Esophagus muscularis mucosa (tissue), 4 donors: Measurements from ENCODE around the gene CYP1A2. TPM values are rescaled to one million over a fixed set of nuclear protein-coding genes. Genes with fewer than 3 reads are reported as not detected.

Experiments used
- DNase-seq: peaks from one replicate; pipeline ENCODE4 v3.0.0-alpha.2; 2017; ENCODE audit errors: extremely low spot score
- H3K27ac ChIP-seq, 4 donors: fragments of 200-600 bp; sonication (generic); replicated peaks in 1 of 4; 1 replicate in 3 of 4; 2 replicates in 1 of 4; pipeline ENCODE4 v1.5.1; 2016 to 2019; ENCODE audit warnings: mild to moderate bottlenecking in 1 of 4
- H3K27me3 ChIP-seq, 4 donors: fragments of 200-600 bp; sonication (generic); one replicate each; pipeline versions ENCODE4 v1.5.1 to v1.6.0; 2016 to 2019
- H3K36me3 ChIP-seq, 4 donors: fragments of 200-600 bp; sonication (generic); one replicate each; pipeline ENCODE4 v1.5.1; 2016 to 2019
- H3K4me1 ChIP-seq, 4 donors: fragments of 200-600 bp; sonication (generic); one replicate each; pipeline ENCODE4 v1.5.1; 2016 to 2019
- H3K4me3 ChIP-seq, 4 donors: fragments of 200-600 bp; sonication (generic); 1 replicate in 2 of 4; 2 replicates in 2 of 4; pipeline ENCODE4 v1.5.1; 2016 to 2019; ENCODE audit warnings: mild to moderate bottlenecking in 4 of 4, moderate library complexity in 1 of 4
- H3K9me3 ChIP-seq, 4 donors: fragments of 200-600 bp; sonication (generic); 1 replicate in 3 of 4; 2 replicates in 1 of 4; pipeline ENCODE4 v1.5.1; 2016 to 2019
- EP300 ChIP-seq: sonication (generic); formaldehyde crosslinking; IDR thresholded peaks from one replicate; pipeline ENCODE4 v1.6.1; 2017; ENCODE audit warnings: antibody characterized with exemption
- POLR2A ChIP-seq: fragments of 450-650 bp; IDR thresholded peaks from one replicate; pipeline ENCODE4 v1.6.1; 2017; ENCODE audit warnings: antibody characterized with exemption, moderate library complexity, mild to moderate bottlenecking, low read depth
- POLR2AphosphoS5 ChIP-seq, 2 donors: sonication (generic); formaldehyde crosslinking; IDR thresholded peaks; one replicate each; pipeline ENCODE4 v1.6.1; 2017; ENCODE audit warnings: antibody characterized with exemption in 2 of 2
- WGBS: methylation state at CpG from one replicate; pipeline ENCODE4 v1.1.5; 2018; 5-methylcytosine and 5-hydroxymethylcytosine counted together
- intact Hi-C: fragments of 100-400 bp; cut with DNase I; formaldehyde crosslinking; loops from one replicate; pipeline ENCODE4 v1.15.1; 2023
- total RNA-seq, 4 donors: library from RNA; depleted of rRNA; stranded (reverse); fragments of >200 nt; gene quantifications; one replicate each; pipeline versions ENCODE4 v1.1.0 to v1.2.1, GENCODE V29; 2016
- TF ChIP-seq, protein P1 (sequence below), 3 experiments: fragments of 200-600 bp in 2 of 3; fragments of 450-650 bp in 1 of 3; sonication (generic) in 2 of 3; IDR thresholded peaks; one replicate each; pipeline ENCODE4 v1.5.1; 2017 to 2019; ENCODE audit warnings: antibody characterized with exemption in 3 of 3, mild to moderate bottlenecking in 2 of 3, moderate library complexity in 1 of 3

The CYP1A2 gene
- total RNA-seq, 4 donors from 2014 or later = not detected

GRCh38 chr15:74790080-74790916 is 41.7 kb downstream of the CYP1A2 start:
- peak overlapping the region; percentile 57 to 72 (median 65) for H3K27ac ChIP-seq
- no peaks in the 10 kb centered on the region for H3K9me3 ChIP-seq
- TF ChIP-seq POLR2A (no peak), POLR2AphosphoS5 (IDR thresholded peaks at IDR 0.05) (no peak), EP300 (no peak)
- TF ChIP-seq, protein P1, sequence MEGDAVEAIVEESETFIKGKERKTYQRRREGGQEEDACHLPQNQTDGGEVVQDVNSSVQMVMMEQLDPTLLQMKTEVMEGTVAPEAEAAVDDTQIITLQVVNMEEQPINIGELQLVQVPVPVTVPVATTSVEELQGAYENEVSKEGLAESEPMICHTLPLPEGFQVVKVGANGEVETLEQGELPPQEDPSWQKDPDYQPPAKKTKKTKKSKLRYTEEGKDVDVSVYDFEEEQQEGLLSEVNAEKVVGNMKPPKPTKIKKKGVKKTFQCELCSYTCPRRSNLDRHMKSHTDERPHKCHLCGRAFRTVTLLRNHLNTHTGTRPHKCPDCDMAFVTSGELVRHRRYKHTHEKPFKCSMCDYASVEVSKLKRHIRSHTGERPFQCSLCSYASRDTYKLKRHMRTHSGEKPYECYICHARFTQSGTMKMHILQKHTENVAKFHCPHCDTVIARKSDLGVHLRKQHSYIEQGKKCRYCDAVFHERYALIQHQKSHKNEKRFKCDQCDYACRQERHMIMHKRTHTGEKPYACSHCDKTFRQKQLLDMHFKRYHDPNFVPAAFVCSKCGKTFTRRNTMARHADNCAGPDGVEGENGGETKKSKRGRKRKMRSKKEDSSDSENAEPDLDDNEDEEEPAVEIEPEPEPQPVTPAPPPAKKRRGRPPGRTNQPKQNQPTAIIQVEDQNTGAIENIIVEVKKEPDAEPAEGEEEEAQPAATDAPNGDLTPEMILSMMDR (IDR thresholded peaks at IDR 0.05) = no peak
- peaks cover 75 to 89% (median 85%) of the 10 kb centered on the region in 4 donors for H3K4me1 ChIP-seq
- H3K36me3 ChIP-seq = no peaks in the 10 kb centered on the region
- H3K27me3 ChIP-seq = no peaks in the 10 kb centered on the region
- WGBS = 38% methylated on average over 11 of the region's 15 CpGs
- peak overlapping the region in 2 of 4 donors; percentile 12 for H3K4me3 ChIP-seq
- no peak for DNase-seq
- intact Hi-C loops = no loop called here

GRCh38 chr15:74791007-74791406 is 42.4 kb downstream of the CYP1A2 start:
- intact Hi-C loops = no loop called here
- Histone ChIP-seq H3K27me3 (no peaks in the 10 kb centered on the region), H3K36me3 (no peaks in the 10 kb centered on the region), H3K27ac (peak overlapping the region in 3 of 4 donors; percentile 57 to 72 (median 63)), H3K9me3 (no peaks in the 10 kb centered on the region), H3K4me3 (no peak overlapping the region), H3K4me1 (peaks cover 68 to 82% (median 78%) of the 10 kb centered on the region in 4 donors)
- DNase-seq = no peak
- 73% methylated on average over 1 of the region's 1 CpG for WGBS
- TF ChIP-seq, protein P1 (IDR thresholded peaks at IDR 0.05) = no peak
- no peak for TF ChIP-seq POLR2AphosphoS5 (IDR thresholded peaks at IDR 0.05)
- TF ChIP-seq EP300 = no peak
- TF ChIP-seq POLR2A = no peak

- H3K4me3 ChIP-seq = no peak overlapping the region
- no peaks in the 10 kb centered on the region for H3K9me3 ChIP-seq
- TF ChIP-seq POLR2A = no peak
- TF ChIP-seq POLR2AphosphoS5 (IDR thresholded peaks at IDR 0.05) = no peak
- no peak for TF ChIP-seq EP300
- TF ChIP-seq, protein P1 (IDR thresholded peaks at IDR 0.05) = no peak
- no peaks in the 10 kb centered on the region for H3K36me3 ChIP-seq
- H3K27me3 ChIP-seq = no peaks in the 10 kb centered on the region
- WGBS = 83% methylated on average over 7 of the region's 7 CpGs
- no peak for DNase-seq
- intact Hi-C loops = no loop called here
- peaks cover 61 to 75% (median 72%) of the 10 kb centered on the region in 4 donors for H3K4me1 ChIP-seq
- no peak overlapping the region for H3K27ac ChIP-seq
These were observed 43.0 kb downstream of the CYP1A2 start for GRCh38 chr15:74791667-74792066.

GRCh38 chr15:74792227-74793016 is 43.8 kb downstream of the CYP1A2 start:
- Histone ChIP-seq H3K4me1 (peaks cover 54 to 68% (median 64%) of the 10 kb centered on the region in 4 donors), H3K27ac (no peak overlapping the region), H3K4me3 (no peak overlapping the region), H3K27me3 (no peaks in the 10 kb centered on the region), H3K36me3 (no peaks in the 10 kb centered on the region), H3K9me3 (no peaks in the 10 kb centered on the region)
- no peak for TF ChIP-seq EP300
- no peak for TF ChIP-seq POLR2A
- TF ChIP-seq, protein P1 (IDR thresholded peaks at IDR 0.05) = no peak
- no peak for TF ChIP-seq POLR2AphosphoS5 (IDR thresholded peaks at IDR 0.05)
- 75% methylated on average over 6 of the region's 12 CpGs for WGBS
- intact Hi-C loops = no loop called here
- no peak for DNase-seq
